ENCODE measurements around the gene AAR2.

DNA sequence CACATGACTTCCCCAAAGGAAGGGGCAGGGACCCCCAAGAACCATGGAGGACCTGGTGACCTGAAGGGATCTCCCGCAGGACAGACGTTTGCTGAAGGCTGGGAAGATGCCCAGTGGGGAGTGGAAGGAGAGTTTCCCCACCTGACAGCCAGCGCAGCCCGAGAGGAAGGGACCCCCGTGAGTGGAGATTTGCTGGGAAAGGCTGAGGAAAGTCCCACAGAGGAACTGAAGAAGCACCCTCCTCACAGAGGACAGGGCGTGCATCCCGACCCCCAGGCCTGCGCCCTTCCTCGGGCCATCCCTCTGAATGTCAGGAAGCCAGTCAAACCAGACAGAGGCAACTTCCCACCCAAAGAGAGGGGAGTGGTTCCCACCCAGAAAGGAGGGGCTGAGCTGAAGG is 29.6 kb upstream of the AAR2 start:
- TF ChIP-seq GABPA (IDR thresholded peaks at IDR 0.05 in 1 of 2, conservative IDR thresholded peaks at IDR 0.05 in 1 of 2) (no peak), RAD21 (IDR thresholded peaks at IDR 0.05) (no peak), FOXA1 (IDR thresholded peaks at IDR 0.05) (no peak), NR2F2 (IDR thresholded peaks at IDR 0.05) (no peak), JUND (IDR thresholded peaks at IDR 0.05) (no peak), TAF1 (conservative IDR thresholded peaks at IDR 0.05) (no peak), YY1 (IDR thresholded peaks at IDR 0.05) (no peak)
- TF ChIP-seq, protein P1, sequence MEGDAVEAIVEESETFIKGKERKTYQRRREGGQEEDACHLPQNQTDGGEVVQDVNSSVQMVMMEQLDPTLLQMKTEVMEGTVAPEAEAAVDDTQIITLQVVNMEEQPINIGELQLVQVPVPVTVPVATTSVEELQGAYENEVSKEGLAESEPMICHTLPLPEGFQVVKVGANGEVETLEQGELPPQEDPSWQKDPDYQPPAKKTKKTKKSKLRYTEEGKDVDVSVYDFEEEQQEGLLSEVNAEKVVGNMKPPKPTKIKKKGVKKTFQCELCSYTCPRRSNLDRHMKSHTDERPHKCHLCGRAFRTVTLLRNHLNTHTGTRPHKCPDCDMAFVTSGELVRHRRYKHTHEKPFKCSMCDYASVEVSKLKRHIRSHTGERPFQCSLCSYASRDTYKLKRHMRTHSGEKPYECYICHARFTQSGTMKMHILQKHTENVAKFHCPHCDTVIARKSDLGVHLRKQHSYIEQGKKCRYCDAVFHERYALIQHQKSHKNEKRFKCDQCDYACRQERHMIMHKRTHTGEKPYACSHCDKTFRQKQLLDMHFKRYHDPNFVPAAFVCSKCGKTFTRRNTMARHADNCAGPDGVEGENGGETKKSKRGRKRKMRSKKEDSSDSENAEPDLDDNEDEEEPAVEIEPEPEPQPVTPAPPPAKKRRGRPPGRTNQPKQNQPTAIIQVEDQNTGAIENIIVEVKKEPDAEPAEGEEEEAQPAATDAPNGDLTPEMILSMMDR (IDR thresholded peaks at IDR 0.05; ENCODE audit: low read depth, low read length, missing input control): no peak
- TF ChIP-seq, protein P2, sequence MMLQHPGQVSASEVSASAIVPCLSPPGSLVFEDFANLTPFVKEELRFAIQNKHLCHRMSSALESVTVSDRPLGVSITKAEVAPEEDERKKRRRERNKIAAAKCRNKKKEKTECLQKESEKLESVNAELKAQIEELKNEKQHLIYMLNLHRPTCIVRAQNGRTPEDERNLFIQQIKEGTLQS (IDR thresholded peaks at IDR 0.05): no peak
- TF ChIP-seq, protein P3, sequence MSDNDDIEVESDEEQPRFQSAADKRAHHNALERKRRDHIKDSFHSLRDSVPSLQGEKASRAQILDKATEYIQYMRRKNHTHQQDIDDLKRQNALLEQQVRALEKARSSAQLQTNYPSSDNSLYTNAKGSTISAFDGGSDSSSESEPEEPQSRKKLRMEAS (IDR thresholded peaks at IDR 0.05): no peak
